HAP-1 (cell line): ENCODE data around the gene SPATA31A3.
"Not testable (repeated sequence)": the region's sequence is repeated elsewhere in the genome, so short reads cannot be mapped to it uniquely, and the experiment has no call there.

Experiments used
- DNase-seq, 2 experiments: peaks; one replicate each; pipeline ENCODE4 v3.0.0-alpha.2; 2016 to 2020; ENCODE audit warnings: low spot score in 2 of 2
- H3K27me3 ChIP-seq: fragments of 250-450 bp; sonication (Bioruptor Pico); 2 replicates; pipeline ENCODE4 v1.5.1; 2020; ENCODE audit warnings: low read depth, mild to moderate bottlenecking, moderate library complexity
- H3K36me3 ChIP-seq: fragments of 250-450 bp; sonication (Bioruptor Pico); replicated peaks from 2 replicates; pipeline ENCODE4 v1.5.1; 2020; ENCODE audit warnings: mild to moderate bottlenecking
- H3K4me1 ChIP-seq: fragments of 250-450 bp; sonication (Bioruptor Pico); 2 replicates; pipeline ENCODE4 v1.5.1; 2020; ENCODE audit warnings: mild to moderate bottlenecking
- H3K4me3 ChIP-seq: fragments of 250-450 bp; sonication (Bioruptor Pico); 2 replicates; pipeline ENCODE4 v1.5.1; 2020; ENCODE audit warnings: mild to moderate bottlenecking, moderate library complexity
- H3K9me3 ChIP-seq: fragments of 250-450 bp; sonication (Bioruptor Pico); 2 replicates; pipeline ENCODE4 v1.5.1; 2020; ENCODE audit warnings: mild to moderate bottlenecking, moderate library complexity
- in situ Hi-C: fragments of 300-500 bp; cut with MboI; formaldehyde crosslinking; loops from 3 replicates; pipeline ENCODE4 v1.14.3; 2020; ENCODE audit warnings: low sequenced_read_pairs, inconsistent platforms, mixed read lengths

SPATA31A3 gene

DNA sequence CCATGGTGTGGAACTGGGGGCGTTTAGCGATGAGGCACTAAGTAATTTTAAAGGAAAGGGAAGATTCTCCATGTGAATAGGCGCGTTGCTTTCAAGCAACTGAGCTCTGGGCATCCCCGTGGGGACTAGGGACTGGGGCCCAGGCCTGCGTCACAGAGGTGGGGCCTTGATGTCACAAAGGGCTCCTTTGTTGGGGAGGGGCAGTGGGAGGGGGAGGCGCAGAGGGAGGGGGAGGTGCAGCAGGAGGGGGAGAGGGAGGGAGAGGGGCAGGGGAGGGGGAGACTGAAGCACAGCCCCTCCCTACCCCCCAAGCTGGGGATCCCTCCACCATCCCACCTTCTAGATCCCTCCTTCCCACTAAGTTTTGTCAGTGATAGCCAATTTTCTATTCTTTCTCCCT, at the start of gene SPATA31A3:
Gene SPATA31A3, minus strand, starts transcription at position 101 of the 400 bp plus-strand sequence. Its CDS starts 29 bp downstream, at position 72.
- in situ Hi-C loops, H3K27me3 ChIP-seq, H3K36me3 ChIP-seq, DNase-seq, H3K4me1 ChIP-seq, H3K4me3 ChIP-seq, H3K9me3 ChIP-seq: not testable (repeated sequence)

DNA sequence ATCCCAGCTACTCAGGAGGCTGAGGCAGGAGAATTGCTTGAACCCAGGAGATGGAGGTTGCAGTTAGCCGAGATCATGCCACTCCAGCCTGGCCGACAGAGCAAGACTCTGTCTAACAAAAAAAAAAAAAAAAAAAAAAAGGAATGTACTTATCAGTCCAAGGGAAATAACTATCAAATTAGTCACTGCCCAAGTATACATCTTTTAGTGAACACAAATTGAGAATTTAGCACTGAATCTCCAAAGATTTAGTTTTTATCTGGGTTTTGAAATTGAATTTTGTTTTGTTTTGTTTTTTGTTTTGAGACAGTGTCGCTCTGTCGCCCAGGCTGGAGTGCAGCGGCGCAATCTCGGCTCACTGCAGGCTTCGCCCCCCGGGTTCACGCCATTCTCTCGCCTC, 39.8 kb downstream of the SPATA31A3 start:
- H3K36me3 ChIP-seq, H3K27me3 ChIP-seq, DNase-seq, H3K4me1 ChIP-seq, H3K9me3 ChIP-seq, in situ Hi-C loops, H3K4me3 ChIP-seq: not testable (repeated sequence)

DNA sequence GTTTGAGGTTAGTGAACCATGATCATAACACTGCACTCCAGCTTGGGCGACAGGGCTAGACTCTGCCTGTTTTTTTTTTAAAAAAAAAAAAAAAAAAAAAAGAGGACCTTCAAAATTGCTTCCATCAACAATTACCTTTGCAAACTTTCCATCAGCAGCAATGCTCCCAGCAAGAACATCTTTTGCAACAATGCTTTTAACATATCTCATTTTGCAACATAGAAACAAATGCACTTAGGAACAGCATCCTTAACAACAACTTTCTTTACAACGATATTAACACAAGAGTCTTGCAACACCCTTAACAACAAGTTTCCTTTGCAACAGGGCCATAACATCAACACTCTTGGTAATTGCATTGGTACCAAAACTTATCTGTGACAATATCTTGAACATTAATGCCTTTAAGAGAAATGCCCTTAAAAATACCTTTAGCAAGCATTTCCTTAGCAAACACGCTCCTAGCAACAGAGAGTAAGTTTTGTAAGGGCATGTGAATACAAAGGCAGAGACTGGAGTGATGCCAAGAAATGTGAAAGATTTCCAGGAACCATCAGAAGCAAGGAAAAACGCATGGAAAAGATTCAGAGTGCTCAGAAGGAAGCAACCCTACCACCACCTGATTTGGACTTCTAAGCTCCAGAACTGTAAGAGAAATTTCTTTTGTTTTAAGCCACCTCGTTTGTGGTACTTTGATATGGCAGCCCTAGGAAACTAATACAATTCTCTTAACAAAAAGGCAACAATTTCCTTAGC, 49.8 kb downstream of the SPATA31A3 start:
- H3K4me3 ChIP-seq, H3K4me1 ChIP-seq, H3K36me3 ChIP-seq, in situ Hi-C loops, H3K27me3 ChIP-seq, H3K9me3 ChIP-seq: not testable (repeated sequence)
- peak in 1 of 2 experiments; percentile 7 for DNase-seq

DNA sequence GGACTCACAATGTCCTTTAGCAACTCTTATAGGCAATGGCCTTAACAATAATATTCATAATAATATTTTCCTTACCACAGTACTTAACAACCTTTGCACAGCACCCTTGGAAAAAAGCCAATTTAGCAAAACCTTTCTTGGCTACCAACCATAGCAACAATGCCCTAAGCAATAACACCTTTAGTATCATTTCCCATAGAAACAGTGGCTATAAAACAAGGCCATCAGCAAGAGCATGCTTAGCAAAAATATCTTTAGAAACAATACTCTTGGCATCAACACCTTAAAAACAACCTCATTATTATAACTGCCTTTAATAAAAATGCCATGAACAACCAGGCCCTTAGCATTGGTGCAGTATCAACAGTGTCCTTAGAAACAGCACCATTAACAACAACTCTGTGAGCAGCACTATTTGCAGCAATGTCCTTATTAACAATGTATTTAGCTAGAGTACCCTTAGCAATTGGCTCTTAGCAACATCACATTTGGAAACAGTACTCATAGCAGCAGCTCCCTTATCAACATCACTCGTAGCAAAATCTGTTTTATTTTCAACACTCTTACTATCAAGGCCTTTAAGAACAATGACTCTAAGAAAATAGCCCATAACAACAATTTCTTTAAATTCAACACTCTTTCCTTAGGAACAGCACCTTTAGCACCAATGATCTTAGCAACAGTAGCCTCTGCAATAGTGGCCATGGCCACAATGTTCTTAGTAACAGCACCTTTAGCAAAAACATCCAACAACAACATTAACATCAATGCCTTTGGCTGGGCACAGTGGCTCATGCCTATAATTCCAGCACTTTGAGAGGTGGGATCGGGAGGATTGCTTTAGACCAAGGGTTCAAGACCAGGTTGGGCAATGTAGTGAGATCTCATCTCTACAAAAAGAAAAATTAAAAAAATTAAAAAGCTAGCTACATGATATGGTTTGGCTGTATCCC, 52.2 kb downstream of the SPATA31A3 start:
- H3K4me3 ChIP-seq, in situ Hi-C loops, H3K4me1 ChIP-seq, H3K36me3 ChIP-seq, H3K9me3 ChIP-seq, H3K27me3 ChIP-seq, DNase-seq: not testable (repeated sequence)

DNA sequence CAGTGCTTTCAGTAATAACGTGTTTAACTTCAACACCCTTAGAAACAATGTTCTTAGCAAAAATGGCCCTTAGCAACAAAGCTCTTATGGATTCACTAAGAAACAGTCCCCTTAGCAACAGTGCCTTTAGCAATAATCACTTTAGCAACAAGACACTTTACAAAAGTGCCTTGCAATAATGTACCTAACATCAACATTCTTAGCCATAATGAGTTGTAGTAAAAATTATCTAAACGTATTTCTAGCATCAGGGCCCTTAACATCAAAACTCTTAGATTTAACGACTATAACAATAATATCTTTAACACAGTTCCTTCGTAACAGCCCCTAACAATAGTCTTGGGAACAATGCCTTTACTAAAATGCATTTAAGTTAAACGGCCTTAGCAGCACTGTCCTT, 54.0 kb downstream of the SPATA31A3 start:
- H3K4me1 ChIP-seq, H3K36me3 ChIP-seq, H3K9me3 ChIP-seq, DNase-seq, in situ Hi-C loops, H3K4me3 ChIP-seq, H3K27me3 ChIP-seq: not testable (repeated sequence)

DNA sequence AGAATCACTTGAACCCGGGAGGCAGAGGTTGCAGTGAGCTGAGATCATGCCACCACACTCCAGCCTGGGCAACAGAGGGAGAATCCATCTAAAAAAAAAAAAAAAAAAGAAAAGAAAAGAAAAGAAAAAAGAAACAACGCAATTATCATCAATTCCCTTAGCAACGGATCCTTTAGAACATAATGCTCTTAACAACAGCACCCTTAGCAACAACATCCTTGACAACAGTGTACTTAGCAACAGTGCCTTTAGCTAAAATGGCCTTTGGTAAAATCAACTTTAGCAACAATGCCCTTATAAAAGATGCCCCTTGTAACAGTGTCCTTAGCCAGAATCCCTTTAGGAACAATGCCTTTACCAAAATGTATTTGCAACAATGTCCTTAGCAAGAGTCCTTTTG, 54.7 kb downstream of the SPATA31A3 start:
- H3K4me1 ChIP-seq, H3K36me3 ChIP-seq, in situ Hi-C loops: not testable (repeated sequence)

More for the DNA sequence above, 54.7 kb downstream of the SPATA31A3 start:
- not testable (repeated sequence) for DNase-seq, H3K4me3 ChIP-seq, H3K9me3 ChIP-seq, H3K27me3 ChIP-seq
